ENCODE results near the gene FGA.

FGA gene

DNA sequence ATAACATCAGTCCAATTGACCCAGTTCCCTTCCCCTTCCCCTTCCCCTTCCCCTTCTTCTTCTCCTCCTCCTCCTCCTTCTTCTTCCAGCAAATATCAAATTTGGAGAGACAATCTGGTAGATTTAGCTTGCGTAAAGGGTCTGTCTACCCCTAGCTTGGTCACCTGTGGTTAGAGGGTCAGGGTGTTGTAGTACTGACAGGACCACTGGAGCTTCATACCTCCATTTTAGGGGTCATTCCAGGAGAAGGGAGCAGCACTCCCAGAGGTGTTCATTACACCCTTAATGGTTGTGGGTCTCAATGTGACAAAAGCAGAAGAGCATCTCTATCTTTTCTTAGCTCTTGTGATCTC is 31.4 kb downstream of the FGA start:
- Histone ChIP-seq H3K36me3 (no peaks in the 10 kb centered on the region), H3K4me3 (ENCODE audit: low read depth, low read length) (no peak overlapping the region), H3K27ac (no peak overlapping the region), H3K27me3 (ENCODE audit: insufficient read depth, low read depth, severe bottlenecking) (no peaks in the 10 kb centered on the region), H3K9me3 (ENCODE audit: severe bottlenecking) (no peaks in the 10 kb centered on the region)
- TF ChIP-seq, protein P1, sequence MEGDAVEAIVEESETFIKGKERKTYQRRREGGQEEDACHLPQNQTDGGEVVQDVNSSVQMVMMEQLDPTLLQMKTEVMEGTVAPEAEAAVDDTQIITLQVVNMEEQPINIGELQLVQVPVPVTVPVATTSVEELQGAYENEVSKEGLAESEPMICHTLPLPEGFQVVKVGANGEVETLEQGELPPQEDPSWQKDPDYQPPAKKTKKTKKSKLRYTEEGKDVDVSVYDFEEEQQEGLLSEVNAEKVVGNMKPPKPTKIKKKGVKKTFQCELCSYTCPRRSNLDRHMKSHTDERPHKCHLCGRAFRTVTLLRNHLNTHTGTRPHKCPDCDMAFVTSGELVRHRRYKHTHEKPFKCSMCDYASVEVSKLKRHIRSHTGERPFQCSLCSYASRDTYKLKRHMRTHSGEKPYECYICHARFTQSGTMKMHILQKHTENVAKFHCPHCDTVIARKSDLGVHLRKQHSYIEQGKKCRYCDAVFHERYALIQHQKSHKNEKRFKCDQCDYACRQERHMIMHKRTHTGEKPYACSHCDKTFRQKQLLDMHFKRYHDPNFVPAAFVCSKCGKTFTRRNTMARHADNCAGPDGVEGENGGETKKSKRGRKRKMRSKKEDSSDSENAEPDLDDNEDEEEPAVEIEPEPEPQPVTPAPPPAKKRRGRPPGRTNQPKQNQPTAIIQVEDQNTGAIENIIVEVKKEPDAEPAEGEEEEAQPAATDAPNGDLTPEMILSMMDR (IDR thresholded peaks at IDR 0.05; ENCODE audit: low read depth, low read length): no peak
- DNase-seq: no peak

DNA sequence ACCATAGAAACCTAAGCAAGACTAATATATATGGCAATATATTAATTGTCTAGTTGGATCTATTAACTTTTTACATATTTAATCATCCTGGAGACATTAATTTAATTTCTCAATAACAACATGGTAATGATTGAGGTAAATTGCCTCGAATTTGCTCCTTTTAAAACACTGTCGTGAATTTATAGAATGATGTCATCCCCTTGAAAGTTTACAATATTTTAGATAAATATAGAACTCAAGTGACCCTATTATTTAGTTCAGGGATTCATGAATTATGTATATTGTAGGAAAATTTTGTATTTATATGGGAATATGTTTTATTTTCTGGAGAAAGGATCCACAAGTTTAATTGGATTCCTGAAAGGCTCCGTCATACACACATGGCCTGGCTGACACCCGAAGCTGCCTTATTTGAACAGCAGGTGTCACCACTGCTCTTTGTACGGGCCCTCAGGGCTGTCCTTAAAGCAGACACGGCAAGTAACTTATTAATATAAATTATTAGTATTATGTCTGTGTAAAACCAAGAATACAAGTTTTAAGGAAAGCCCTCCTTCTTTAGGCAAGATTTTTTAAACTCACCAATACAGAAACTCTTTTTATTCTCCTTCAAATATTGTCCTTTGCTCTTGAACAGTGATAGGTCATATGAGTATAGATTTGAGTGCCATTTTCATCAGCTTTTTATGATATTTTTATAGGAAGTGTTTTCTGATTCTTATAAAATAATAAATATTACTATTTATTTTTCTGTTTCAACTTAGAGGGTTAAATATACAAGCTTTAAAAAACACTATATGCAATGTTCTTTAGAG is 38.5 kb downstream of the FGA start:
- Histone ChIP-seq H3K27me3 (ENCODE audit: insufficient read depth, low read depth, severe bottlenecking) (no peaks in the 10 kb centered on the region), H3K27ac (no peak overlapping the region), H3K36me3 (peaks cover 8% of the 10 kb centered on the region), H3K4me3 (ENCODE audit: low read depth, low read length) (no peak overlapping the region), H3K9me3 (ENCODE audit: severe bottlenecking) (no peaks in the 10 kb centered on the region)
- TF ChIP-seq, protein P1 (IDR thresholded peaks at IDR 0.05; ENCODE audit: low read depth, low read length): peak; percentile 78
- peak; percentile 73 for DNase-seq

DNA sequence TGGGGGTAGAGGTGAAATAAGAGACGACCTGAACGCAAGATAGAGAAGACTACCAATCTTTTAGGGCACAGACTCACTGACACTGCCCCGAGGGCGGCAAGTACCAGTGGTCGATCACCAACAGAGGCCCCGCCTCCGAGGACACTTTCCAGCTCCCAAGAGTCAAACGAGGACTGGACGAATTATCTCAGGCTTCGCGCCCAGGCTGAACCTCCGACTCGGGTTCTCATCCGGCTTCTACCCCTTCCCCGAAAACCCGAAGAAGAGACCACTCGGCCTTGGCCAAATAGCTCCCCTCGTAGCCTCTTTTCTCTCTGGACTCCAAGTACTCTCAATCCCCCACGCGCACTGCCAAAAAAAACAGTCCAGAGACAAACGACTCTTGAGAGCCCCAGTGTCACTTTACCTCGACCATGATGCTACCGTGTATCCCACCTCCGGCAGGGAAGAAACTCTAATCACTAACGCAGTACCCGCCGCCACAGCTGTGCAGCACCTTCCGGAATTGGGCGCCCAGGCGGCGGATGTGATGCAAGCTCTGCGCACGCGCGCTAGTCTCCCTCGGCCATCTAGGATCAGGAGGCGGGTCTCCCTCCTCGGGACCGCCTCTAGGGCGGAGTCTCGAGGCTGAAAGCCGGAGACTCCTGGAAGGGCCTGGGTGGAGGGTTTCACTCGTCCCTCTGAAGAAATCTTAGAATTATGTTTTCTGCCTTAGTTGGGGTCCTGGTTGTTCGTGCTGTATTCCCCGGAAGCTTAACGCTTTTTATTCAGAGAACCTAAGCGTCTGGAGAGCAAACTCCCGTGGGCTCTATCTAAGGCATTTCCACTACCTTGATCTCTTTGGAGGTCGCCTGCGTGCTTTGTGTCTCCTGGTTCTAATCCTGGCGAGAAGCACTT is 40.4 kb downstream of the FGA start, which contains the start of gene PLRG1:
Gene PLRG1, minus strand, starts transcription at position 507 of the 897 bp plus-strand sequence. Its CDS starts 92 bp downstream, at position 415.
- peak; percentile 98 for DNase-seq
- Histone ChIP-seq H3K4me3 (ENCODE audit: low read depth, low read length) (peak within 1 kb of the TSS; percentile 92), H3K9me3 (ENCODE audit: severe bottlenecking) (no peaks in the 10 kb centered on the region), H3K27ac (peak within 1 kb of the TSS; percentile 82), H3K27me3 (ENCODE audit: insufficient read depth, low read depth, severe bottlenecking) (no peaks in the 10 kb centered on the region), H3K36me3 (peaks cover 27% of the 10 kb centered on the region)
- TF ChIP-seq, protein P1 (IDR thresholded peaks at IDR 0.05; ENCODE audit: low read depth, low read length): 0 out of 2 replicates have a peak, but pooled peaks have one; percentile 1

DNA sequence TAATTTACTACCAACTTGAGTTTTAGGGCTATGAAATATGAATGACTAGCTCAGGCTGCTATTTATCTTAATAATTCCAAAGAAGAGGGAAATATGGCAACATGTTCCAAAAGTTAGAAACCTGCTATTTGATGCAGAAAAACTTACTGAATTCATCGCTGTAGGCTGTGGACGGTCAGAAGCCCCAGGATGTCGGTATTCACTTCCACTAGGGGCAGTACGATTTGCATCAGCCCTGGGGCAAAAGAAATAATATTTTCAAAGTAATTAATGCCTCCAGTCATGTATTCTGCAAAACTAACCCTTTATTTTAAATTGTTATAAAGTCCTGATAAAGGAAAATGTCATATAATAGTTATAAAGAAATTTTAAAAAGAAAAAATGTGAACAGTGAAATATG is 44.9 kb downstream of the FGA start:
- TF ChIP-seq, protein P1 (IDR thresholded peaks at IDR 0.05; ENCODE audit: low read depth, low read length): no peak
- Histone ChIP-seq H3K4me3 (ENCODE audit: low read depth, low read length) (no peak overlapping the region), H3K36me3 (peaks cover 65% of the 10 kb centered on the region), H3K9me3 (ENCODE audit: severe bottlenecking) (no peaks in the 10 kb centered on the region), H3K27me3 (ENCODE audit: insufficient read depth, low read depth, severe bottlenecking) (no peaks in the 10 kb centered on the region), H3K27ac (no peak overlapping the region)
- DNase-seq: no peak

DNA sequence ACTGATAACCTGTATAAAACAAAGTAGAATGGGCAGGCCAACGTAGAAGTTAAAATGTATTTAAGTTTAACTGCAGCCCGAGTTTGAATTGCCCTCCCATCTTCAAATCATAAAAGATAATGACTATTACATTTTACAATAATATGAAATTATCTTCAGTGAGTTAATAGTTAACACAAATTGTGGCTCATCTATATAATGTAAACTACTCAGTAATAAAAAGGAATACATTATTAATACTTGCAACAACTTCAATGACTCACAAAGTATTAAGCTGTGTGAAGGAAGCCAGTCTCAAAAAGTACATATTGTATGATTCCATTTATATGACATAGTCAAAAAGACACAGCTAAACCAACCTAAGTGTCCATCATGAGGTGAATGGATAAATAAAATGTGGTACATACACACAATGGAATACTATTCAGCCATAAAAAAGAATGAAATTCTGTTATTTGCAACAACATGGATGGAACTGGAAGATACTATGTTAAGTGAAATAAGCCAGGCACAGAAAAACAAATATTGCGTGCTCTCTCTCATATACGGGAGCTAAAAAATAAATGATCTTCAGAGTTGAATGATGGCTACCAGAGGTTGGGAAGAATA is 48.2 kb downstream of the FGA start:
- no peak overlapping the region for H3K27ac ChIP-seq
- no peak for DNase-seq
- no peaks in the 10 kb centered on the region for H3K9me3 ChIP-seq (ENCODE audit: severe bottlenecking)
- H3K27me3 ChIP-seq (ENCODE audit: insufficient read depth, low read depth, severe bottlenecking): no peaks in the 10 kb centered on the region
- no peak overlapping the region for H3K4me3 ChIP-seq (ENCODE audit: low read depth, low read length)
- H3K36me3 ChIP-seq: peaks cover 92% of the 10 kb centered on the region
- TF ChIP-seq, protein P1 (IDR thresholded peaks at IDR 0.05; ENCODE audit: low read depth, low read length): no peak
